ENCODE data around the gene SMOC1. TPM values are rescaled to one million over a fixed set of nuclear protein-coding genes. Genes with fewer than 3 reads are reported as not detected.

Gene SMOC1
- total and polyA plus RNA-seq, 9 of the 15 experiments (the other 6 are each of a cell fraction or from before 2014, with no cell fraction given): 0.04 TPM; not detected in 8

DNA sequence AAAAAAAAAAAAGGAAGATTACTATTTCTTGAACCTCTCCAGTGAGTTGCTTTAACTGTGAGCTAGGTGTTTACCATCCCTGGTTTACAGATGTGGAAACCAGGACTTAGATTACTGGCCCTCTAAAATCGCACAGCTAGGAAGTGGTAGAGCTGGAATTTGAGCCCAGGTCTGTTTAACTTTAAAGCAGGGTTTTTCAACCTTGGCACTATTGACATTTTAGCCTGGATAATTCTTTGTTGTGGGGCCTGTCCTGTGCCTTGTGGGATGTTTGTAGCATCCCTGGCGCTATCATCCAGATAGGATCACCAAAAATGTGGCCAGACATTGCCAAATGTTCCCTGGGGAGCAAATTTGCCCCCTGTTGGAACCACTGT, 28.5 kb upstream of the SMOC1 start (continued):
- TF ChIP-seq SIX5 (IDR thresholded peaks at IDR 0.05; ENCODE audit: borderline replicate concordance in 1 of 2, insufficient read depth in 1 of 2, low read depth in 1 of 2, low read length in 2 of 2) (no peak), SREBF2 (CRISPR knock-in tag; IDR thresholded peaks at IDR 0.05) (no peak), RBM34 (IDR thresholded peaks at IDR 0.05; ENCODE audit: borderline replicate concordance, insufficient read depth, low read length) (no peak), ZNF12 (CRISPR knock-in tag; IDR thresholded peaks at IDR 0.05) (no peak), HNRNPH1 (optimal IDR thresholded peaks at IDR 0.05; ENCODE audit: low read depth, low read length) (no peak), ATF1 (CRISPR knock-in tag; IDR thresholded peaks at IDR 0.05) (no peak), ATF1 (tag; IDR thresholded peaks at IDR 0.05) (no peak)
- TF ChIP-seq, protein P1, sequence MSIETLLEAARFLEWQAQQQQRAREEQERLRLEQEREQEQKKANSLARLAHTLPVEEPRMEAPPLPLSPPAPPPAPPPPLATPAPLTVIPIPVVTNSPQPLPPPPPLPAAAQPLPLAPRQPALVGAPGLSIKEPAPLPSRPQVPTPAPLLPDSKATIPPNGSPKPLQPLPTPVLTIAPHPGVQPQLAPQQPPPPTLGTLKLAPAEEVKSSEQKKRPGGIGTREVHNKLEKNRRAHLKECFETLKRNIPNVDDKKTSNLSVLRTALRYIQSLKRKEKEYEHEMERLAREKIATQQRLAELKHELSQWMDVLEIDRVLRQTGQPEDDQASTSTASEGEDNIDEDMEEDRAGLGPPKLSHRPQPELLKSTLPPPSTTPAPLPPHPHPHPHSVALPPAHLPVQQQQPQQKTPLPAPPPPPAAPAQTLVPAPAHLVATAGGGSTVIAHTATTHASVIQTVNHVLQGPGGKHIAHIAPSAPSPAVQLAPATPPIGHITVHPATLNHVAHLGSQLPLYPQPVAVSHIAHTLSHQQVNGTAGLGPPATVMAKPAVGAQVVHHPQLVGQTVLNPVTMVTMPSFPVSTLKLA (conservative IDR thresholded peaks at IDR 0.05): no peak

DNA sequence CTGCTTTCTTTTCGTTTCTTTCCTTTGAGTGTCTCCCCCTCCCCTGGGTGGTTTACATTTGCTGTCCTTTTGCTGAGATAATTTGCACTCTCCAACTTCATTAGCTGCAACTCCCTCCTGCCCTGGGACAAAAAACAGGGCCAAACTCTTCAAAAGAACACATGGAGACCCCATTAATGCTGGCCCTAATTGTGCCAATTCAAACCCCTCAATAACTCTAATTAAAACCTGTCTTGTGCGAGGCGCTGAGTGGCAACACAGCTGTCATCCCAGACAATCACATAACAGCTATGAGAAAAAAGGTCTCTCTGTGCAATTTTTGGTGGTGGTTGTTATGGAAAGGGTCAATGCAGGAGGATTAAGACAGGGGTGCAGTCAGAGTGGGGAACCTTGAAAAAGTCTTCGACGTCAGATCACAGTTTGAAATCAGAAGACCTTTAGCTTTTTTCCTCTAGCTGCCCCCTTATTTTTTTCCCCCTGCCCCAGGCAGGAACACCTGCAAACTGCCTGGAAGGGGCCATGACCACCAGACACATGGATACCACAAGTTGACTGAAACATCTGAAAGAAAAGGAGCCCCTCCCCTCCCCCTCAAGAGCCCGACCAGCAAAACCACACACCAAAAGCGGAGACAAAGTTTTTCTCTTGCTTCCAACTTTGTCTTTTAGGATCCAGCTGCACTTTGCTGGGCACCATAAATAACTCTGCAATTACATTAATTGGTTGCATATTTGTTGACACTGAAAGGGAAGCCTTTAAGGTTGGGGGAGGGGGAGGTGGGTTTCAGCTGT, 26.5 kb upstream of the SMOC1 start:
- POLR2A ChIA-PET: no interaction called here
- no peaks in the 10 kb centered on the region for H3K4me1 ChIP-seq (replicated peaks in 1 of 2; ENCODE audit: control insufficient read depth in 2 of 2, insufficient read depth in 2 of 2, low read length in 2 of 2)
- no peak overlapping the region for H3K4me2 ChIP-seq (ENCODE audit: insufficient read depth, low read length)
- ATAC-seq: no peak
- no peaks in the 10 kb centered on the region for H3K9me1 ChIP-seq (ENCODE audit: control insufficient read depth, insufficient read depth, low read length)
- CTCF ChIA-PET (ENCODE audit: low intra/inter-chr PET ratio): no interaction called here
- H3K36me3 ChIP-seq (ENCODE audit: control insufficient read depth, insufficient read depth, low read length): no peaks in the 10 kb centered on the region
- H3K9ac ChIP-seq (ENCODE audit: insufficient read depth in 1 of 2, low read depth in 2 of 2, low read length in 2 of 2): no peak overlapping the region
- in situ Hi-C loops (cut with MboI) (no loop called here), intact Hi-C loops (cut with micrococcal nuclease) (no loop called here)
- H3K79me2 ChIP-seq (ENCODE audit: control insufficient read depth, insufficient read depth, low read length): no peaks in the 10 kb centered on the region
- H2AFZ ChIP-seq (ENCODE audit: low read depth, low read length): no peak overlapping the region
- WGBS (ENCODE audit: insufficient coverage, low coverage, missing lambda C conversion rate): 0% methylated on average over 4 of the region's 7 CpGs
- H4K20me1 ChIP-seq (replicated peaks; ENCODE audit: control insufficient read depth, insufficient read depth, low read length): no peaks in the 10 kb centered on the region
- H3K27me3 ChIP-seq (ENCODE audit: control insufficient read depth in 2 of 2, insufficient read depth in 2 of 2, low read length in 2 of 2): peaks cover 2 to 4% of the 10 kb centered on the region in 2 experiments; a peak in 1 of 5 replicates
- no peak for FAIRE-seq
- DNase-seq (ENCODE audit: extremely low read depth in 1 of 4, low spot score in 3 of 4): no peak
- no peak overlapping the region for H3K4me3 ChIP-seq
- BruUV-seq (replicated peaks): no TSS peak
- H3K27ac ChIP-seq (ENCODE audit: extremely low read depth, low read depth, low read length): no peak overlapping the region
- H3K9me3 ChIP-seq (replicated peaks; ENCODE audit: control insufficient read depth, insufficient read depth, low read depth, low read length): no peaks in the 10 kb centered on the region
- TF ChIP-seq, protein P2, sequence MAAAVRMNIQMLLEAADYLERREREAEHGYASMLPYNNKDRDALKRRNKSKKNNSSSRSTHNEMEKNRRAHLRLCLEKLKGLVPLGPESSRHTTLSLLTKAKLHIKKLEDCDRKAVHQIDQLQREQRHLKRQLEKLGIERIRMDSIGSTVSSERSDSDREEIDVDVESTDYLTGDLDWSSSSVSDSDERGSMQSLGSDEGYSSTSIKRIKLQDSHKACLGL (CRISPR knock-in tag; IDR thresholded peaks at IDR 0.05; ENCODE audit: borderline replicate concordance, poor library complexity, severe bottlenecking): no peak
- TF ChIP-seq ZNF3 (CRISPR knock-in tag; IDR thresholded peaks at IDR 0.05) (no peak), ZBTB7A (IDR thresholded peaks at IDR 0.05; ENCODE audit: borderline replicate concordance, control insufficient read depth, low read depth, low read length) (no peak), NFE2 (IDR thresholded peaks at IDR 0.05; ENCODE audit: low read depth) (no peak), ASH1L (IDR thresholded peaks at IDR 0.05; ENCODE audit: borderline replicate concordance, low read depth, partially characterized antibody) (no peak), HNRNPK (IDR thresholded peaks at IDR 0.05; ENCODE audit: low read depth, low read length, poor library complexity, severe bottlenecking) (no peak), PHF20 (IDR thresholded peaks at IDR 0.05; ENCODE audit: partially characterized antibody) (no peak)
- TF ChIP-seq, protein P3, sequence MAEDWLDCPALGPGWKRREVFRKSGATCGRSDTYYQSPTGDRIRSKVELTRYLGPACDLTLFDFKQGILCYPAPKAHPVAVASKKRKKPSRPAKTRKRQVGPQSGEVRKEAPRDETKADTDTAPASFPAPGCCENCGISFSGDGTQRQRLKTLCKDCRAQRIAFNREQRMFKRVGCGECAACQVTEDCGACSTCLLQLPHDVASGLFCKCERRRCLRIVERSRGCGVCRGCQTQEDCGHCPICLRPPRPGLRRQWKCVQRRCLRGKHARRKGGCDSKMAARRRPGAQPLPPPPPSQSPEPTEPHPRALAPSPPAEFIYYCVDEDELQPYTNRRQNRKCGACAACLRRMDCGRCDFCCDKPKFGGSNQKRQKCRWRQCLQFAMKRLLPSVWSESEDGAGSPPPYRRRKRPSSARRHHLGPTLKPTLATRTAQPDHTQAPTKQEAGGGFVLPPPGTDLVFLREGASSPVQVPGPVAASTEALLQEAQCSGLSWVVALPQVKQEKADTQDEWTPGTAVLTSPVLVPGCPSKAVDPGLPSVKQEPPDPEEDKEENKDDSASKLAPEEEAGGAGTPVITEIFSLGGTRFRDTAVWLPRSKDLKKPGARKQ (CRISPR knock-in tag; IDR thresholded peaks at IDR 0.05): no peak
